CD4-positive, alpha-beta T cell treated with Interleukin-6 at 100 ng/mL for 8 hours (primary cell): ENCODE measurements around the gene CPLX1.
A peak's percentile ranks its signal among the peaks of the same experiment; 100 is the strongest.
"Not testable (repeated sequence)": the region's sequence is repeated elsewhere in the genome, so short reads cannot be mapped to it uniquely, and the experiment has no call there.

Source experiments
- DNase-seq: peaks from one replicate; pipeline ENCODE4 v3.0.0-alpha.2; 2020; ENCODE audit warnings: mixed read lengths, low spot score

The CPLX1 gene

GRCh38 chr4:791898-792625 lies 33.9 kb downstream of the CPLX1 start:
- peak; percentile 35 for DNase-seq

GRCh38 chr4:791252-791897 lies 34.6 kb downstream of the CPLX1 start:
- DNase-seq, result no peak

GRCh38 chr4:790466-790820 lies 35.5 kb downstream of the CPLX1 start:
- DNase-seq, result no peak

DNA sequence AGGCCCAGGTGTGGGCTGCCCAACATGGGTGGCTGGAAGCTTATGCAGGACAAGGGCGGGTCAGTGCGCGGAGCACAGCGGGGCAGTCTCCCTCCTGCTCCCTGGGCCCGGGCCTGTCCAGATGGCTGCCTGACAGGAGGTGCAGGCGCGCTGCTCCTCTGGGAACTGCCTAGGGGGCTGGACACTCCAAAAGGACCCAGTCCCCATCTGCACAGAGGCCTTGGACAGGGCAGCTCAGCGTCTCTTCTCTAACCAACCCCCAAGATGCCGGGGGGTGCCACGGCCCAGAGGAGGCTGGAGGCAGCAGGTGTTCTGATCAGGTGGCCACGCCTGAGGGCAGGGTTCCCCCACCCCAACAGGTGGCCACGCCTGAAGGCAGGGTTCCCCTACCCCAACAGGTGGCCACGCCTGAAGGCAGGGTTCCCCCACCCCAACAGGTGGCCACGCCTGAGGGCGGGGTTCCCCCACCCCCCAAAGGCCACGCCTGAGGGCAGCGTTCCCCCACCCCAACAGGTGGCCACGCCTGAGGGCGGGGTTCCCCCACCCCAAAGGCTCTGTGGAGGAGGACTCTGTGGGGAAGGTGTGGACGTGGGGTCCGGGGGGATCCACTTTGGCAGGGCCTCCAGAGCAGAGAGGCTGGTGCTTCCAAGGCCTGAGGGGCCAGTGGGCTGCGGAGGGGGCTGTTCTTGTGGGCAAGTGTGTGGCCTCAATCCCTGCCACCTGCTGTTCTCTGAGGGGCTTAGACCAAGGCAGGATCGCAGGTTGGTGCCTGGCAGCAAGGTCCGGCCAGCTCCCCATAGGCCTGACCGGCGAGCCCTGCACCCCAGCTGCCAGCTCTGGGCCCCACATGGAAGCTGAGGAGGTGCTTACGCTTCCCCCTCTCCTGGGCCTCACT lies 36.1 kb downstream of the CPLX1 start:
- DNase-seq, result no peak

DNA sequence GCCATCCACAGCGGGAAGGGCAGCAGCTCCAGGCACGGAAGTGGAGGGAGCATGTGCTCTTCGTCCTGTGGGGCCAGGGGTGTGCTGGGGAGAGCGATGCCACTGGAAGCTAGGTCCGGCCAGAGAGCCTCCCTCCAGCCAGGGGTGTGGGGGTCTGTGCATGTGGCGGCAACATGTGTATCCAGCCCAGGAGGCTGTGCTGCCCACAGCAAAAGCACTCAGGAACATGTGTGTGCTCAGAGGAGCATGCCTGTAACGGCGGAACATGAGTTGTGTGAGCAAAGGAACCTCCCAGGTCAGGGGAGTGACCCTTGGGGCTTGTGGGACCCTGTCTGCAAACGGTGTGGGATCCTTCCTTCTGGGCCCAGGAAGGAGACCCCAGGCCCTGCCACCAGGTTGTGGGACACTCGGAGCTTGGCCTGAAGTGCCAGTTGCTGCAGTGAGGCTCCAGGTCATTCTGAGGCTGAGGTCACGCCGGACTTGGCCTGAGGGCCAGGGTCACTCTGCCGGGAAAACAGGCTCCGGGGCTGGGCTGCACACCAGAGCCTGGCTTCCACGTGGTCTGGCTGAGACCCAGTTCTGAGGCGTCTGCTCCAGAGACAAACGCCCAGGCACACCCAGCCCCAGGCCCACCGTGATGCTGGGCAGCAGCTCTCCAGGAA lies 37.2 kb downstream of the CPLX1 start:
- DNase-seq, result no peak

DNA sequence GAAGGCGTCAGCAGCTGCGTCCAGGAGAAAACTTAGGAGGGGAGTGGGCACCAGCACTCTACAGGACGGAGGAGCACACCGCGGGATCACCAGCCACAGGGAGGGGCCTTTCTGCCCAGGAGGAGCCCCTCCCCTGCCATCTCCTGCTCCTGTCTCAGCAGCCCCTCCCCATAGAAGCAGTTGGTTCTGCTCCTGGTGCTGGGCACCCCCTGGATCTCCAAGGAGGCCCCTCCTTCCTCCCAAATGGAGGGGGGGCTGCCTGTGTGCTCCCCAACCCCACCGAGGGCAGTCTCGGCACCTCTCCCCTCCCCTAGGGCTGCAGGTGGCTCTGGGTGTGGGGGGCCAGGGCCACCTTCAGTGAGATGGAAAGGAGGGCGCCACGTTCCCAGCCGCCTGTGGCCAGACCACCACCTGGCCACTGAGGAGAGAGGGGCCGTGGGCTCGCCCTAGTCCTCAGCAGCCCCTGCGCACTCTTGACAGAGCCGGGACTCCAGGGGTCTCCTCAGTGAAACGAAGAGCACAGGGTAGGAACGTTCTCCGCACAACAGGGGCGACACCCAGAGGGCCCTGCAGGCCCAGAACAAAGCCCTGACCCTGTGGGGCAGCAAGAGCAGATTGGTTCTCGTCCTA lies 37.8 kb downstream of the CPLX1 start:
- no peak for DNase-seq

DNA sequence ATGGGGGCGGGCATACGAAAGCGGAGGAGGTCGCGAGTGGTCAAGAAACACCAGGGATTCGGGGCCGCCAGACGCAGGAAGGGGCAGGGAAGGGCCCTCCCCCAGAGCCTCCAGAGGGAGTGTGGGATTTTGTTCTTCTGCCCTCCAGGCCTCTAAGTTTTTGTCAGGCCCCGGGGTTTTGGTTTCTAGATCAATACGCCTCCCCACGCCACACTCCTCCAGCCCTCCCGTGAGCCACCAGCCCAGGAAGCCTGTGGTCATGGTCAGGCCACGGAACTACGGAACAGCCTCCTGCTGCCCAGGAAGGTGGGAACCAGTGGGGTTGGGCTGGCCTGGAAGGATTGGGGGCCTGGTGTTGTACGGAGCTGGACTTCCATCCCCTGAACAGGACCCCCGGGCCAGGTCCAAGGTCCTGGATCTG lies 38.4 kb downstream of the CPLX1 start:
- no peak for DNase-seq

- DNase-seq, result no peak
These were observed 39.0 kb downstream of the CPLX1 start for GRCh38 chr4:786861-787300.

DNA sequence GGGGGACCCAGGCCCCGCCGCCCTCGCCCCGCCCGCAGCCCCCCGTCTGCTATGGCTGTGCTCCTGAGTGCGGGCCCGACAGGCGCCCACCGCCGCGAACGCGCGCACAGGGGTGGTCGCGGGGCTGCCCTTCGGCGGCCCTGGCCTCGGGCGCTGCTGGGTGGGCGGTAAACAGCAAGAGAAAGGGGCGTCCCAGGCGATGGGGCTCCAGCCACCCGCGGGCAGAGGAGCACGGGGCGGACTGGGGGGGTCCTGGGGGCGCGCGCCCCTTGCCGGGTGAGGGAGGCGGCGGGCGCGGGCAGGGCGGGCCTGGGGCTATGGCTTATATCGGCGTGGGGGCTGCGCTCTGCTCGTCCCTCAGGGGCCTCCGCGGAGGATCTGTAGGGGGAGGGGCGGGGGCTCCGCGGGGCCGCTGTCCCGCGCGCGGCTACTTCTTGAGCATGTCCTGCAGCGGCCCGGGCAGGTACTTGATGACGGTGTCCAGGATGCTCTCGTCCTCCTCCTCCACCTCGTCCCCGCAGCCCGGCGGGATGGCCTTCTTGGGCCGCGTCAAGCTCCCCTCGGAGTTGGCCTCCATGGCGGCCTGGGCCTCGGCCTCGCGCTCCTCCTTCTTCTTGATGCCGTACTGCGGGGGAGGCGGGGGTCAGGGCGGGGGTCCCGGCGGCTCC lies 39.7 kb downstream of the CPLX1 start:
- DNase-seq, result no peak

DNA sequence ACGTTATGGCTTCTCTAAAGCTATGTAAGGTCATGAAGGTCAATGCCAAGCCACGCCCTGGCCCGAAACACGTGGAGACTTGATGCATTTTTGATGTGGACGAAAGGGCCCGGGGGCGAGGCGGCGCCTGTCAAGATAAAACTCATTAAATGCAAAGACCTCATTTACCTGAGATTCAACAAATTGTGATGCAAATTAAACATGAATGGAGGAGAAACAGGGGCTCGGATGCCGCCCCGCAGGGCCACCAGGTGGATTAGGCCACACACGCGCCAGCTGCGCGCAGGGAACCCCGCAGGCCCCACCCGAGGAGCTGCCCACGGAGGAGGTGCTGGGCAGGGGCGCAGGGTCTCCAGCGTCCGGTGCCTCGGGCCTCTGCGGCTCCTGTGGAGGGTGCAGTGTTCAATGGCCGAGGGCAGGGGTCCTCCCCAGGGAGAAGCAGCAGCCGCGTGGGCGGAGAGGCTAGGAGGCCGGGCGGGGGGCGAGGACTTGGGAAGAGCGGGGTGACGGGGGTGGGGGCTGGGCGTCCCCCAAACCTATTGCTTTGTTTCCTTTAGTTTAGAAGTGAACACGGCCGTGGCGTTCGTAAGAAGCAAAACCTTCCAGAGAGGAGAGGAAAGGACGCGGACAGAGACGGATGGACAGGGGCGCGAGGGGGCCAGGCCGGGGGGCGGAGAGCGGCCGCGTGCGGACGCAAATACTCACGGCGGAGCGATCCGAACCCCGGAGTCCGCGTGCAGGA lies 40.4 kb downstream of the CPLX1 start:
- DNase-seq, result no peak

DNA sequence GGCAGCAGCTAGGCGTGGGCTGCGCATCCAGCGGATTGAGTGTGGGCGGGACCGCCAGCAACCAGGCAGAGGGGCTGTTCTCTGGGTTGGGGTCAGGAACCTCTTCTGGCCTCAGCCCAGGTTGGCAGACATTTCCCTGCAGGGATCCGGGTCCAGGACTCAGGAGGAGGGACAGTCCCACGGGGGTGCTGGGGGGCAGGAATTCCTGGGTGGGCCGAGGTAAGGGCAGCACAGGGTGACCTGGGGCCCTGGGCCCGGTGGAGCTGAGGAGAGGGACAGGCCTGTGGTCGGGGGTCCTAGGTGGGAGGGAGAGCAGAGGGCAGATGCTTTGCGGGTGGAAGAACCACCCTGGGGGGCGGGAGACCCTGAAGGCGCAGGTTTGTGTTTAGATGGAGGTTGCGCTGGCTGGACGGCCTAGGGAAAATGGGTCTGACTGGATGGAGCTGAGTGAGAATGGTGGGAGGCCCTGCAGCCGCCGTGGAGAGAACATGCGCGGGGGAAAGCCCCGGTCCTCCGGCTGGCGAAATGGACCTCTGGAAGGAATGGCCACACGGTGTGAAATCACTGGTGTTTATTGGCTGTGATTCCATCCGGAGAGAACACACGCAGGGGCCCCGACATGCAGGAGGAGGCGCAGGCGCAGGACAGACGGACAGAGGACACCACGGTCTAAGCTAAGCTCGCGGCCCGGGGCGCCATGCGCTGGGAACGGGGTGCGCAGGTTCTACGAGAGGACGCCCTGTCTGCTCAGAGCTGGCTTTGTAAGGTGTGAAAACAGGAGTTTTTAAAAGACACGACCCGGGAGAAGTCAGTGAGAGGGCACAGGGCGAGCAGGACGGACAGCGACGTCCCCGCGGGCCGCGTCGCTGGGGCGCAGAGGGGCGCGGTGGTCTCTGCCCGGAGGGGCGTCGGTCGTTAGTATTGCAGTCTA lies 41.3 kb downstream of the CPLX1 start:
- no peak for DNase-seq

- peak; percentile 100 for DNase-seq
These were observed 44.3 kb downstream of the CPLX1 start for GRCh38 chr4:781493-782216.

GRCh38 chr4:780716-781492 lies 45.0 kb downstream of the CPLX1 start:
- DNase-seq, result no peak

DNA sequence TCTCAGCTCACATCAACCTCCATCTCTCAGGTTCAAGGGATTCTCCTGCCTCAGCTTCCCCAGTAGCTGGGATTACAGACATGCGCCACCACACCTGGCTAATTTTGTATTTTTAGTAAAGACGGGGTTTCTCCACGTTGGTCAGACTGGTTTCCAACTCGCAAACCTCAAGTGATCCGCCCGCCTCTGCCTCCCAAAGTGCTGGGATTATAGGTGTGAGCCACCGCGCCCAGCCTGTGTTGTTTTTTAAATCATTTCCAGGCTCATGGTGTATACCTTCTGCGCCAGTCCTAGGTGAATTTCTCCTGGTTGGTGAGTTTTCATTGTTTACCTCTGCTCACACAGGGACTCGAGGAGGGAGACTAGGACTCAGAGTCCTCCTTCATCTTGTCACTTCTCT lies 45.7 kb downstream of the CPLX1 start:
- not testable (repeated sequence) for DNase-seq

GRCh38 chr4:779555-779954 lies 46.4 kb downstream of the CPLX1 start:
- DNase-seq, result no peak

- no peak for DNase-seq
These were observed 48.2 kb downstream of the CPLX1 start for GRCh38 chr4:777520-778262.
